ENCODE results near the gene ROR1. TPM values are rescaled to one million over a fixed set of nuclear protein-coding genes. Genes with fewer than 3 reads are reported as not detected.

Gene ROR1
- total and polyA plus RNA-seq, 2 of the 13 experiments (the other 11 are each of a cell fraction or from before 2014, with no cell fraction given) = 0.58 to 2.3 TPM

DNA sequence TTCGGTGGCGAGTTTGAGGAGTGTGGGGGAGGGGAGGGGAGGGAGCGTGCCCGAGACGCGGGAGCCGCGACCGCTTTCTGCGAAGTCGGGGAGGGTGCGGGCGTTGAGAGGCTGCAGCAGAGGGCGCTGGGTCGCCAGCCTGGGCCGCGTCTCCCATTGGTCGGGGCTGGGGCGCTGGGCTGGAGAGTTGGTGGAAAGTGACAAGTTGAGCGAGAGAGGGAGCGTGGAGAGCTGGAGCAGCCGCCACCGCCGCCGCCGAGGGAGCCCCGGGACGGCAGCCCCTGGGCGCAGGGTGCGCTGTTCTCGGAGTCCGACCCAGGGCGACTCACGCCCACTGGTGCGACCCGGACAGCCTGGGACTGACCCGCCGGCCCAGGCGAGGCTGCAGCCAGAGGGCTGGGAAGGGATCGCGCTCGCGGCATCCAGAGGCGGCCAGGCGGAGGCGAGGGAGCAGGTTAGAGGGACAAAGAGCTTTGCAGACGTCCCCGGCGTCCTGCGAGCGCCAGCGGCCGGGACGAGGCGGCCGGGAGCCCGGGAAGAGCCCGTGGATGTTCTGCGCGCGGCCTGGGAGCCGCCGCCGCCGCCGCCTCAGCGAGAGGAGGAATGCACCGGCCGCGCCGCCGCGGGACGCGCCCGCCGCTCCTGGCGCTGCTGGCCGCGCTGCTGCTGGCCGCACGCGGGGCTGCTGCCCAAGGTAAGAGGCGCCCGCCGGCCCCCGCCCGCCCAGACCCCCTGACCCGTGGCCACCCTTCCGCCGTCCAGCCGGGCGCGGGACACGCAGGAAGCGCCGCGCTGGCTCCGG, at the start of gene ROR1 (continued):
- TF ChIP-seq, protein P1, sequence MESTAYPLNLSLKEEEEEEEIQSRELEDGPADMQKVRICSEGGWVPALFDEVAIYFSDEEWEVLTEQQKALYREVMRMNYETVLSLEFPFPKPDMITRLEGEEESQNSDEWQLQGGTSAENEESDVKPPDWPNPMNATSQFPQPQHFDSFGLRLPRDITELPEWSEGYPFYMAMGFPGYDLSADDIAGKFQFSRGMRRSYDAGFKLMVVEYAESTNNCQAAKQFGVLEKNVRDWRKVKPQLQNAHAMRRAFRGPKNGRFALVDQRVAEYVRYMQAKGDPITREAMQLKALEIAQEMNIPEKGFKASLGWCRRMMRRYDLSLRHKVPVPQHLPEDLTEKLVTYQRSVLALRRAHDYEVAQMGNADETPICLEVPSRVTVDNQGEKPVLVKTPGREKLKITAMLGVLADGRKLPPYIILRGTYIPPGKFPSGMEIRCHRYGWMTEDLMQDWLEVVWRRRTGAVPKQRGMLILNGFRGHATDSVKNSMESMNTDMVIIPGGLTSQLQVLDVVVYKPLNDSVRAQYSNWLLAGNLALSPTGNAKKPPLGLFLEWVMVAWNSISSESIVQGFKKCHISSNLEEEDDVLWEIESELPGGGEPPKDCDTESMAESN (CRISPR knock-in tag; conservative IDR thresholded peaks at IDR 0.05) = peak; percentile 67; the same call in 1 of the 2 replicates
- TF ChIP-seq NFKB2 (CRISPR knock-in tag; IDR thresholded peaks at IDR 0.05; ENCODE audit: borderline replicate concordance) (peak; percentile 80; the same call in 1 of the 2 replicates), PPARG (CRISPR knock-in tag; conservative IDR thresholded peaks at IDR 0.05) (no peak), HOXA9 (CRISPR knock-in tag; IDR thresholded peaks at IDR 0.05; ENCODE audit: borderline replicate concordance) (peak; percentile 32; the same call in 1 of the 2 replicates), ZNF766 (CRISPR knock-in tag; IDR thresholded peaks at IDR 0.05; ENCODE audit: borderline replicate concordance) (no peak), HNF4G (IDR thresholded peaks at IDR 0.05; ENCODE audit: borderline replicate concordance, low read depth, low read length) (peak; percentile 3; the same call in 1 of the 2 replicates), HNF4G (CRISPR knock-in tag; IDR thresholded peaks at IDR 0.05; ENCODE audit: borderline replicate concordance, low read depth) (no peak), ZIK1 (CRISPR knock-in tag; IDR thresholded peaks at IDR 0.05; ENCODE audit: borderline replicate concordance, low read depth) (peak; percentile 42; the same call in 1 of the 2 replicates), TGIF2 (CRISPR knock-in tag; IDR thresholded peaks at IDR 0.05) (peak; percentile 35; the same call in 1 of the 2 replicates), U2AF1 (optimal IDR thresholded peaks at IDR 0.05; ENCODE audit: low read depth, low read length) (no peak), KDM4B (CRISPR knock-in tag; IDR thresholded peaks at IDR 0.05) (peak; percentile 35; the same call in 1 of the 2 replicates), NFIB (CRISPR knock-in tag; IDR thresholded peaks at IDR 0.05; ENCODE audit: borderline replicate concordance) (peak; percentile 54; the same call in 1 of the 2 replicates), ZNF547 (CRISPR knock-in tag; IDR thresholded peaks at IDR 0.05) (peak; percentile 50; the same call in 1 of the 2 replicates), NR1H2 (CRISPR knock-in tag; IDR thresholded peaks at IDR 0.05; ENCODE audit: borderline replicate concordance, low read depth) (0 out of 2 replicates have a peak, but pooled peaks have one; percentile 29), ERF (CRISPR knock-in tag; IDR thresholded peaks at IDR 0.05) (peak; percentile 41; the same call in 1 of the 2 replicates), KAT7 (CRISPR knock-in tag; IDR thresholded peaks at IDR 0.05; ENCODE audit: borderline replicate concordance) (no peak)
- TF ChIP-seq, protein P2, sequence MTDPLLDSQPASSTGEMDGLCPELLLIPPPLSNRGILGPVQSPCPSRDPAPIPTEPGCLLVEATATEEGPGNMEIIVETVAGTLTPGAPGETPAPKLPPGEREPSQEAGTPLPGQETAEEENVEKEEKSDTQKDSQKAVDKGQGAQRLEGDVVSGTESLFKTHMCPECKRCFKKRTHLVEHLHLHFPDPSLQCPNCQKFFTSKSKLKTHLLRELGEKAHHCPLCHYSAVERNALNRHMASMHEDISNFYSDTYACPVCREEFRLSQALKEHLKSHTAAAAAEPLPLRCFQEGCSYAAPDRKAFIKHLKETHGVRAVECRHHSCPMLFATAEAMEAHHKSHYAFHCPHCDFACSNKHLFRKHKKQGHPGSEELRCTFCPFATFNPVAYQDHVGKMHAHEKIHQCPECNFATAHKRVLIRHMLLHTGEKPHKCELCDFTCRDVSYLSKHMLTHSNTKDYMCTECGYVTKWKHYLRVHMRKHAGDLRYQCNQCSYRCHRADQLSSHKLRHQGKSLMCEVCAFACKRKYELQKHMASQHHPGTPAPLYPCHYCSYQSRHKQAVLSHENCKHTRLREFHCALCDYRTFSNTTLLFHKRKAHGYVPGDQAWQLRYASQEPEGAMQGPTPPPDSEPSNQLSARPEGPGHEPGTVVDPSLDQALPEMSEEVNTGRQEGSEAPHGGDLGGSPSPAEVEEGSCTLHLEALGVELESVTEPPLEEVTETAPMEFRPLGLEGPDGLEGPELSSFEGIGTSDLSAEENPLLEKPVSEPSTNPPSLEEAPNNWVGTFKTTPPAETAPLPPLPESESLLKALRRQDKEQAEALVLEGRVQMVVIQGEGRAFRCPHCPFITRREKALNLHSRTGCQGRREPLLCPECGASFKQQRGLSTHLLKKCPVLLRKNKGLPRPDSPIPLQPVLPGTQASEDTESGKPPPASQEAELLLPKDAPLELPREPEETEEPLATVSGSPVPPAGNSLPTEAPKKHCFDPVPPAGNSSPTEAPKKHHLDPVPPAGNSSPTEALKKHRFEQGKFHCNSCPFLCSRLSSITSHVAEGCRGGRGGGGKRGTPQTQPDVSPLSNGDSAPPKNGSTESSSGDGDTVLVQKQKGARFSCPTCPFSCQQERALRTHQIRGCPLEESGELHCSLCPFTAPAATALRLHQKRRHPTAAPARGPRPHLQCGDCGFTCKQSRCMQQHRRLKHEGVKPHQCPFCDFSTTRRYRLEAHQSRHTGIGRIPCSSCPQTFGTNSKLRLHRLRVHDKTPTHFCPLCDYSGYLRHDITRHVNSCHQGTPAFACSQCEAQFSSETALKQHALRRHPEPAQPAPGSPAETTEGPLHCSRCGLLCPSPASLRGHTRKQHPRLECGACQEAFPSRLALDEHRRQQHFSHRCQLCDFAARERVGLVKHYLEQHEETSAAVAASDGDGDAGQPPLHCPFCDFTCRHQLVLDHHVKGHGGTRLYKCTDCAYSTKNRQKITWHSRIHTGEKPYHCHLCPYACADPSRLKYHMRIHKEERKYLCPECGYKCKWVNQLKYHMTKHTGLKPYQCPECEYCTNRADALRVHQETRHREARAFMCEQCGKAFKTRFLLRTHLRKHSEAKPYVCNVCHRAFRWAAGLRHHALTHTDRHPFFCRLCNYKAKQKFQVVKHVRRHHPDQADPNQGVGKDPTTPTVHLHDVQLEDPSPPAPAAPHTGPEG (CRISPR knock-in tag; IDR thresholded peaks at IDR 0.05) = peak; percentile 57; the same call in 1 of the 2 replicates
- TF ChIP-seq, protein P3, sequence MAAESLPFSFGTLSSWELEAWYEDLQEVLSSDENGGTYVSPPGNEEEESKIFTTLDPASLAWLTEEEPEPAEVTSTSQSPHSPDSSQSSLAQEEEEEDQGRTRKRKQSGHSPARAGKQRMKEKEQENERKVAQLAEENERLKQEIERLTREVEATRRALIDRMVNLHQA (CRISPR knock-in tag; IDR thresholded peaks at IDR 0.05) = no peak
- TF ChIP-seq, protein P4, sequence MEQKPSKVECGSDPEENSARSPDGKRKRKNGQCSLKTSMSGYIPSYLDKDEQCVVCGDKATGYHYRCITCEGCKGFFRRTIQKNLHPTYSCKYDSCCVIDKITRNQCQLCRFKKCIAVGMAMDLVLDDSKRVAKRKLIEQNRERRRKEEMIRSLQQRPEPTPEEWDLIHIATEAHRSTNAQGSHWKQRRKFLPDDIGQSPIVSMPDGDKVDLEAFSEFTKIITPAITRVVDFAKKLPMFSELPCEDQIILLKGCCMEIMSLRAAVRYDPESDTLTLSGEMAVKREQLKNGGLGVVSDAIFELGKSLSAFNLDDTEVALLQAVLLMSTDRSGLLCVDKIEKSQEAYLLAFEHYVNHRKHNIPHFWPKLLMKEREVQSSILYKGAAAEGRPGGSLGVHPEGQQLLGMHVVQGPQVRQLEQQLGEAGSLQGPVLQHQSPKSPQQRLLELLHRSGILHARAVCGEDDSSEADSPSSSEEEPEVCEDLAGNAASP (CRISPR knock-in tag; IDR thresholded peaks at IDR 0.05; ENCODE audit: borderline replicate concordance) = 0 out of 2 replicates have a peak, but pooled peaks have one; percentile 31

Data from HepG2 (cell line).